ENCODE results near the gene NKPD1. TPM values are rescaled to one million over a fixed set of nuclear protein-coding genes. Genes with fewer than 3 reads are reported as not detected.

Gene NKPD1
- total RNA-seq, 4 donors from 2014 or later, result 0.35 to 0.40 TPM; not detected in 2

- H3K9me3 ChIP-seq, result no peaks in the 10 kb centered on the region
- H3K4me3 ChIP-seq, result no peak overlapping the region
- H3K27me3 ChIP-seq, result peaks cover 0 to 8% of the 10 kb centered on the region in 2 donors
- no peak overlapping the region for H3K27ac ChIP-seq
- TF ChIP-seq POLR2A (IDR thresholded peaks at IDR 0.05) (no peak), CTCF (IDR thresholded peaks at IDR 0.05) (no peak)
- peaks cover 0 to 14% (median 13%) of the 10 kb centered on the region in 4 donors for H3K4me1 ChIP-seq
- H3K36me3 ChIP-seq, result peaks cover 0 to 37% (median 0%) of the 10 kb centered on the region in 3 donors
- no peak for DNase-seq
Measured at GRCh38 chr19:45147835-45148676, 12.7 kb downstream of the NKPD1 start.

GRCh38 chr19:45146741-45147205, 14.0 kb downstream of the NKPD1 start:
- Histone ChIP-seq H3K9me3 (no peaks in the 10 kb centered on the region), H3K4me3 (no peak overlapping the region), H3K27me3 (peaks cover 0 to 1% of the 10 kb centered on the region in 2 donors), H3K36me3 (peaks cover 0 to 50% (median 0%) of the 10 kb centered on the region in 3 donors), H3K27ac (no peak overlapping the region), H3K4me1 (peaks cover 0 to 1% (median under 1%) of the 10 kb centered on the region in 4 donors)
- no peak for DNase-seq
- no peak for TF ChIP-seq POLR2A (IDR thresholded peaks at IDR 0.05)
- no peak for TF ChIP-seq CTCF (IDR thresholded peaks at IDR 0.05)

GRCh38 chr19:45146251-45146650, 14.5 kb downstream of the NKPD1 start:
- Histone ChIP-seq H3K27me3 (no peaks in the 10 kb centered on the region), H3K27ac (no peak overlapping the region), H3K36me3 (peaks cover 0 to 55% (median 0%) of the 10 kb centered on the region in 3 donors), H3K4me1 (no peaks in the 10 kb centered on the region), H3K9me3 (no peaks in the 10 kb centered on the region), H3K4me3 (no peak overlapping the region)
- no peak for TF ChIP-seq POLR2A (IDR thresholded peaks at IDR 0.05)
- TF ChIP-seq CTCF (IDR thresholded peaks at IDR 0.05), result no peak
- no peak for DNase-seq

DNA sequence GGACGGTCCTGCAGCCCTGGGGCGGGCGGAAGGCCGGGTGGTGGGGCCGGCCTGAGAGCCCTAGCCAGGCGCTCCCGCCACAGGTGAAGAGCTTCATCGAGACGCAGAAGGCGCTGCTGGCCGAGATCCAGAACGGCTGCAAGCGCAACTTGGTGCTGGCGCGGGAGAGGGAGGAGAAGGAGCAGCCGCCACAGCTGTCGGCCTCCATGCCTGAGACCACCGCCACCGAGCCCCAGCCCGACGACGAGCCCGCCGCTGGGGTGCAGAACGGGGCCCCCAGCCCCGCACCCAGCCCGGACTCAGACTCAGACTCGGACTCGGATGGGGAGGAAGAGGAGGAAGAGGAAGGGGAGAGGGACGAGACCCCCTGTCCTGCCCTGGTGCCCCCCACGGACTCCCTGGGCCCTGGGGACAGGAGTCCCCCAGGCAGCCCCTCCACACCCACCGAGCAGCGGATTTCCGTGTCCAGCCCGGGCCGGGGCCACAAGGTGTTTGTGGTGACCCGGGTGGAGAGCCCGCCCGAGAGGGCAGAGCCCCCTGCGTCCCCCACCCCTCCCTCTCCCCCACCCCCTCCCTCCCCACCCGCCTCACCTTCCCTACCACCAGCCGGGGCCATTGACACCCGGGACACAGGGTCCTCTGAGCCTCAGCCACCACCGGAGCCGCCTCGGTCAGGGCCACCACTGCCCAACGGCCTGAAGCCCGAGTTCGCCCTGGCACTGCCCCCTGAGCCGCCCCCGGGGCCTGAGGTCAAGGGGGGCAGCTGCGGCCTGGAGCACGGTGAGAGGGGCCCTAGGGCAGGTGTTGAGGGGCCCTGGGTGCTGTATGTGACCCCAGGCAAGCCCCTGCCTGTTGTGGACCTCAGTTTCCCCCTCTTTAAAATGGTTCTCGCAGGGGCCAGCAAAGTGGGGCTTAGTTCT, 15.3 kb downstream of the NKPD1 start:
- TF ChIP-seq CTCF (IDR thresholded peaks at IDR 0.05), result no peak
- TF ChIP-seq POLR2A (IDR thresholded peaks at IDR 0.05), result no peak
- Histone ChIP-seq H3K27ac (no peak overlapping the region), H3K36me3 (peaks cover 0 to 62% (median 0%) of the 10 kb centered on the region in 3 donors), H3K4me3 (no peak overlapping the region), H3K4me1 (no peaks in the 10 kb centered on the region), H3K27me3 (no peaks in the 10 kb centered on the region), H3K9me3 (no peaks in the 10 kb centered on the region)
- no peak for DNase-seq

- no peaks in the 10 kb centered on the region for H3K27me3 ChIP-seq
- H3K36me3 ChIP-seq, result peaks cover 0 to 69% (median 0%) of the 10 kb centered on the region in 3 donors
- TF ChIP-seq CTCF (IDR thresholded peaks at IDR 0.05), result no peak
- TF ChIP-seq POLR2A (IDR thresholded peaks at IDR 0.05), result no peak
- H3K27ac ChIP-seq, result no peak overlapping the region
- no peak for DNase-seq
- H3K4me3 ChIP-seq, result no peak overlapping the region
- H3K9me3 ChIP-seq, result no peaks in the 10 kb centered on the region
- no peaks in the 10 kb centered on the region for H3K4me1 ChIP-seq
Measured at GRCh38 chr19:45144431-45145269, 16.1 kb downstream of the NKPD1 start.

Data from Peyer's patch (tissue), 4 donors.